Measurements from ENCODE around the gene WDR86. TPM values are rescaled to one million over a fixed set of nuclear protein-coding genes. Genes with fewer than 3 reads are reported as not detected.
A peak's percentile ranks its signal among the peaks of the same experiment; 100 is the strongest.

WDR86 gene, protein sequence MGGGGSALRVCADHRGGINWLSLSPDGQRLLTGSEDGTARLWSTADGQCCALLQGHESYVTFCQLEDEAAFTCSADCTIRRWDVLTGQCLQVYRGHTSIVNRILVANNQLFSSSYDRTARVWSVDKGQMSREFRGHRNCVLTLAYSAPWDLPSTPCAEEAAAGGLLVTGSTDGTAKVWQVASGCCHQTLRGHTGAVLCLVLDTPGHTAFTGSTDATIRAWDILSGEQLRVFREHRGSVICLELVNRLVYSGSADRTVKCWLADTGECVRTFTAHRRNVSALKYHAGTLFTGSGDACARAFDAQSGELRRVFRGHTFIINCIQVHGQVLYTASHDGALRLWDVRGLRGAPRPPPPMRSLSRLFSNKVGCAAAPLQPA
- total RNA-seq: 1 to 10 TPM in 2 of 5 experiments, not detected in 3; 1.6 to 9.7 TPM
- 1 to 10 TPM in 1 of 2 donors, under 1 TPM in 1; 0.24 to 3.1 TPM for polyA plus RNA-seq
- 1.9 reads per million, percentile 8 among the genes with 10 or more reads in this experiment for total RNA-seq

DNA sequence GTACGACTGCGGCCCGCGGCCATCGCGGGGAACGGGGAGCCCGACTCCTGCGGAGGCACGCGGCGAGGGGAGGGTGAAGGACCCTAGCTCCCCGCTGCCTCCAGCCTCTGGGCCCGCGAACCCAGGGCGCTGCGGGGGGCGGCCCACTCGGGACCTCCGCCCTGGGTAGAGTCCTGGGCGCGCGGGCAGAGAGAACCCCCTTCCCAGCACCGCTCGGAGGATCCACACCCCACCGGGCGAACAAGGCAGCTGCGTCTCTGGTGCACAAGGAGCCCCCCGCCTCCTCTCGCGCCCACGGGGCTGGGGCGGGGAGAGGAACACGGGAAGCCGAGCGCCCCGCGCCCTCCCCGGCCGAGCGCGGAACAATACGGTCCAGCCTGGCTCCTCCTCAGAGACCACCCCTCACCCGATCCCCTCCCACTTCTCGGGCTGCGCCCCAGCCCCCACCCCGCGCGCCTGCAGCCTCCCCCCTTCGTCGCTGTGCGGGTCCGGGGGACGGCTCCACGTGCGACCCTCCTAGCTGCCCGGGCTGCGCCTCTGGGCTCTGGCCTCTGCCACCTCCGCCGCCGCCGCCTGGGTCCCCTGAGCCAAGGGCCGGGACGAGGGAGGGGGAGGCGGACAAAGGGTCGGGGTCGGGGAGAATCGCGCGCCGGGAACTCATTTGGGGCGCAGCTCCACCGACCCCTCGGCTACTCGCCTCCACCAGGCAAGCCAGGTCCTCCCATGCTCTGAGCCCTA, at the start of gene WDR86:
WDR86 (minus strand) TSS at position 372 of the 738 bp plus-strand sequence. CDS start 449 bp downstream, outside the sequence.
- Histone ChIP-seq H3K9me3 (ENCODE audit: control insufficient read depth in 2 of 3, low read length in 3 of 3) (no peaks in the 10 kb centered on the region), H3K4me3 (ENCODE audit: low read length) (peak within 1 kb of the TSS; percentile 51), H3K36me3 (ENCODE audit: control insufficient read depth in 2 of 3, insufficient read depth in 3 of 3, low read length in 3 of 3) (no peaks in the 10 kb centered on the region), H3K27me3 (ENCODE audit: control insufficient read depth in 2 of 2, insufficient read depth in 2 of 2, low read length in 2 of 2) (peaks cover 0 to 8% of the 10 kb centered on the region in 2 donors), H3K27ac (ENCODE audit: low read depth, low read length) (no peak within 1 kb of the TSS), H3K4me1 (ENCODE audit: control insufficient read depth in 2 of 2, insufficient read depth in 2 of 2, low read length in 2 of 2) (peaks cover 11 to 24% of the 10 kb centered on the region in 2 donors)
- CTCF ChIA-PET: interaction anchor here (0.7 kb wide), 1 partner anchor 41 kb away, joined by 3 read pairs; no protein-coding TSS in a partner anchor
- intact Hi-C loops (cut with micrococcal nuclease): loop anchor here (1.0 to 5.0 kb wide), 5 partner anchors 21 to 109 kb away; partner anchors contain the start of gene RHEB (in 1 of the 2)
- peak in 3 of 9 donors; percentile 18 to 37 (median 25) for DNase-seq
- Mint-ChIP-seq H3K36me3 (no peaks in the 10 kb centered on the region), H3K27me3 (peaks cover 19 to 69% (median 27%) of the 10 kb centered on the region in 5 donors), H3K9me3 (no peaks in the 10 kb centered on the region), H3K4me3 (peak within 1 kb of the TSS; percentile 67 to 88 (median 78)), H3K27ac (peak within 1 kb of the TSS in 6 of 9 donors; percentile 8 to 81 (median 52)), H3K4me1 (peaks cover 11 to 24% (median 19%) of the 10 kb centered on the region in 7 donors)
- ATAC-seq: no peak
- POLR2A ChIA-PET: interaction anchor here (1.0 kb wide), 1 partner anchor 20 kb away, joined by 3 read pairs; no protein-coding TSS in a partner anchor

DNA sequence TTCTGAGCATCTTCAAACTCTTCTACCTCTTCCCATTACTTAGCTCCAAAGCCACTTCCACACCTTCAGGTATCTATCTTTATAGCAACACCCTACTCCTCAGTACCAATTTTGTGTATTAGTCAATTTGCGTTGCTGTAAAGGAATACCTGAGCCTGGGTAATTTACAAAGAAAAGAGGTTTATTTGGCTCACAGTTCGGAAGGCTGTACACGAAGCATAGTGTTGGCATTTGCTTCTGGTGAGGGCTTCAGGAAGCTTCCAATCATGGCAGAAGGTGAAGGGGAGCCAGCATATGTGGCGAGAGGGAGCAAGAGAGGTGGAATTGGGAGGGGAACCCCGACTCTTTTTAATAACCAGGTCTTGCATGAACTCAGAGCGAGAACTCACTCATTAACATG, 47.7 kb upstream of the WDR86 start:
- peaks cover 0 to 12% (median 0%) of the 10 kb centered on the region in 3 experiments for H3K9me3 ChIP-seq (ENCODE audit: control insufficient read depth in 2 of 3, low read length in 3 of 3)
- CTCF ChIA-PET: interaction anchor here (0.8 to 1.5 kb wide), 2 partner anchors 9 to 90 kb away, joined by 3 to 4 read pairs; no protein-coding TSS in a partner anchor
- no peak overlapping the region for H3K27ac ChIP-seq (ENCODE audit: low read depth, low read length)
- H3K36me3 ChIP-seq (ENCODE audit: control insufficient read depth in 2 of 3, insufficient read depth in 3 of 3, low read length in 3 of 3): no peaks in the 10 kb centered on the region
- peaks cover 0 to 8% (median 2%) of the 10 kb centered on the region in 5 donors for H3K36me3 Mint-ChIP-seq
- ATAC-seq (no peak), DNase-seq (no peak)
- no peaks in the 10 kb centered on the region for H3K4me1 ChIP-seq (ENCODE audit: control insufficient read depth in 2 of 2, insufficient read depth in 2 of 2, low read length in 2 of 2)
- peaks cover 0 to 10% (median 0%) of the 10 kb centered on the region in 7 donors for H3K4me1 Mint-ChIP-seq
- POLR2A ChIA-PET: no interaction called here
- H3K4me3 Mint-ChIP-seq: no peak overlapping the region
- H3K27me3 Mint-ChIP-seq: peaks cover 0 to 11% (median 7%) of the 10 kb centered on the region in 5 donors
- H3K9me3 Mint-ChIP-seq: peaks cover 0 to 22% (median 3%) of the 10 kb centered on the region in 11 donors
- intact Hi-C loops (cut with micrococcal nuclease): no loop called here
- H3K27ac Mint-ChIP-seq: no peak overlapping the region
- H3K27me3 ChIP-seq (ENCODE audit: control insufficient read depth in 2 of 2, insufficient read depth in 2 of 2, low read length in 2 of 2): no peaks in the 10 kb centered on the region
- H3K4me3 ChIP-seq (ENCODE audit: low read length): no peak overlapping the region

DNA sequence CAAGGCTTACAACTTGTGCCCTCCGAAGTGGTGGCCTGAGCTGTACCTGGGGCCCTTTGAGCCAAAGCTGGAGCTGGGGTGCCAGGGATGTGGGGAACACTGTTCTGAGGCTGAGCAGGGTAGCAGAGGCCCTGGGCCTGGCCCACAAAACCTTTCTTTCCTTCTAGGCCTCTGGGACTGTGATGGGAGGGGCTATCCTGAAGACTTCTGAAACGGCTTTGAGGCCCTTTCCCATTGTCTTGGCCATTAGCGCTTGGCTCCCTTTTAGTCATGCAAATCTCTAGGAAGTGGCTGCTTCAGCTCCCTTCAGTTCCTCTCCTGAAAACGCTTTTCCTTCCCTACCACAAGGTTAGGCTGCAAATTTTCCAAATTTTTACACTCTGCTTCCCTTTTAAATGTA, 46.9 kb upstream of the WDR86 start:
- no peaks in the 10 kb centered on the region for H3K36me3 ChIP-seq (ENCODE audit: control insufficient read depth in 2 of 3, insufficient read depth in 3 of 3, low read length in 3 of 3)
- Mint-ChIP-seq H3K4me3 (no peak overlapping the region), H3K27ac (no peak overlapping the region), H3K9me3 (peaks cover 0 to 14% (median 1%) of the 10 kb centered on the region in 11 donors), H3K4me1 (peaks cover 0 to 10% (median 0%) of the 10 kb centered on the region in 7 donors), H3K36me3 (peaks cover 0 to 2% (median 0%) of the 10 kb centered on the region in 5 donors), H3K27me3 (peaks cover 0 to 11% (median 7%) of the 10 kb centered on the region in 5 donors)
- H3K4me1 ChIP-seq (ENCODE audit: control insufficient read depth in 2 of 2, insufficient read depth in 2 of 2, low read length in 2 of 2): no peaks in the 10 kb centered on the region
- H3K27ac ChIP-seq (ENCODE audit: low read depth, low read length): no peak overlapping the region
- DNase-seq: no peak
- intact Hi-C loops (cut with micrococcal nuclease): no loop called here
- CTCF ChIA-PET: interaction anchor here (0.8 to 1.5 kb wide), 2 partner anchors 9 to 89 kb away, joined by 3 to 4 read pairs; no protein-coding TSS in a partner anchor
- no peak for ATAC-seq
- no peak overlapping the region for H3K4me3 ChIP-seq (ENCODE audit: low read length)
- POLR2A ChIA-PET: no interaction called here
- peaks cover 0 to 4% (median 0%) of the 10 kb centered on the region in 3 experiments for H3K9me3 ChIP-seq (ENCODE audit: control insufficient read depth in 2 of 3, low read length in 3 of 3)
- no peaks in the 10 kb centered on the region for H3K27me3 ChIP-seq (ENCODE audit: control insufficient read depth in 2 of 2, insufficient read depth in 2 of 2, low read length in 2 of 2)

DNA sequence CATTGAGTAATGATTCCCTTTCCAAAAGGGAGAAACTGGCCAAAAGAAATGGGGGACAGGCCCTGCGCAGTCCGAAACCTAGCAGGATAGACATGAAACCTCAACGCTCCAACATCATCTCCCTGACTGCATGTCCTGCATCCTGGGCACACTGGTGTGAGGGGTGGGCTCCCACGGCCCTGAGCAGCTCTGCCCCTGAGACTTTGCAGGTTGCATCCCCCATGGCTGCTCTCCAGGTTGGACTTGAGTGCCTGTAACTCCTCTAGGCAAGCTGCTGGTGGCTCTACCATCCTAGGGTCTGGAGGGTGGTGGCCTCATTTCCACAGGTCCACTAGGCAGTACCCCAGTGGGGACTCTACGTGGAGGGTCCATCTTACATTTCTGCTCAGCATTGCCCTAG, 46.4 kb upstream of the WDR86 start:
- Histone ChIP-seq H3K36me3 (ENCODE audit: control insufficient read depth in 2 of 3, insufficient read depth in 3 of 3, low read length in 3 of 3) (no peaks in the 10 kb centered on the region), H3K27me3 (ENCODE audit: control insufficient read depth in 2 of 2, insufficient read depth in 2 of 2, low read length in 2 of 2) (no peaks in the 10 kb centered on the region), H3K4me3 (ENCODE audit: low read length) (no peak overlapping the region), H3K9me3 (ENCODE audit: control insufficient read depth in 2 of 3, low read length in 3 of 3) (no peaks in the 10 kb centered on the region), H3K4me1 (ENCODE audit: control insufficient read depth in 2 of 2, insufficient read depth in 2 of 2, low read length in 2 of 2) (no peaks in the 10 kb centered on the region), H3K27ac (ENCODE audit: low read depth, low read length) (no peak overlapping the region)
- H3K27me3 Mint-ChIP-seq: peaks cover 0 to 11% (median 7%) of the 10 kb centered on the region in 5 donors
- intact Hi-C loops (cut with micrococcal nuclease): no loop called here
- H3K9me3 Mint-ChIP-seq: peaks cover 0 to 10% (median under 1%) of the 10 kb centered on the region in 11 donors
- H3K27ac Mint-ChIP-seq: no peak overlapping the region
- ATAC-seq: no peak
- no peak for DNase-seq
- peaks cover 0 to 10% (median 0%) of the 10 kb centered on the region in 7 donors for H3K4me1 Mint-ChIP-seq
- ChIA-PET POLR2A (no interaction called here), CTCF (interaction anchor here (1.5 kb wide), 1 partner anchor 8 kb away, joined by 3 read pairs; no protein-coding TSS in a partner anchor)
- H3K4me3 Mint-ChIP-seq: no peak overlapping the region
- peaks cover 0 to 2% (median 0%) of the 10 kb centered on the region in 5 donors for H3K36me3 Mint-ChIP-seq

DNA sequence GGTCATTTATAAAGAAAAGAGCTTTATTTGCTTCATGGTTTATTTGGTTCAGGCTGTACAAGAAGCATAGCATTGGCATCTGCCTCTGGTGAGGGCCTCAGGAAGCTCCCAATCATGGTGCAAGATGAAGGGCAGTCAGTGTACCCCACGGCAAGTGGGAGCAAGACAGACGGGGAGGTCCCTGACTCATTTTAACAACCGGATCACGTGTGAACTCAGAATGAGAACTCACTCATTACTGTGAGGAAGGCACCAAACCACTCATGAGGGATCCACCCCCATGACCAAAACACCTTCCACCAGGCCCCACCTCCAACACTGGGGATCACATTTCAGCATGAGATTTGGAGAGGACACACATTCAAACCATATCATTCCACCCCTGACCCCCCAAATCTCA, 45.9 kb upstream of the WDR86 start:
- CTCF ChIA-PET: no interaction called here
- no peak for ATAC-seq

DNA sequence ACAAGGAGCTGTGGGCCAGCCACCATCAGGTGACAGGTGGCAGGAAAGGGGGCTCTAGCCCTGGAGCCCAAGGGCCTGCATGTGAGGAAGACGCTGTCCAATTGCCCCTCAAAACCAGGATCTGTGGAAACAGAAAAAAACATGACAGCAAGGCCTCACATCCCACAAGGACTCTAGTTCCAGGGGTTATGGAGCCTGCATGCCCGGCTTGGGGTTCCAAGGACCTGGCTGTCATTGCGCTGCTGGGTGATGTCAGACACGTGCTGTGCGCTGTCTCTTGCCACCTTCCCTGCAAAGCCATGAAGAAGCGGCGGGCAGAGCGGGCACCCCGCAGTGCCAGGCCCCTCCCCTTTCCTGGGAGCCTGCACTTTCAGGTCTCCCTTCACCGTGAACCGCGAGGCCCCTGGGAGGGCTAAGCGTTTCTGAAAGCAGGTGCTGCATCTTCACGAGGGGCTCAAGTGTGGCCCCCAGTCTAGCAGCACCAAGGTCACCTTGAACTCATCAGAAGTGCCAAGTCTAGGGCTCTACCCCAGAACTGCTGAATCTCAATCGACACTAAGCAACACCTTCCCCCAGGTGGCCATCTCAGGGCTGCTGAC, 45.2 kb upstream of the WDR86 start:
- Mint-ChIP-seq H3K9me3 (peaks cover 0 to 2% (median 0%) of the 10 kb centered on the region in 11 donors), H3K4me3 (no peak overlapping the region), H3K4me1 (peaks cover 0 to 10% (median 0%) of the 10 kb centered on the region in 7 donors), H3K36me3 (no peaks in the 10 kb centered on the region), H3K27me3 (peaks cover 0 to 9% (median 1%) of the 10 kb centered on the region in 5 donors), H3K27ac (peak overlapping the region in 1 of 9 donors; percentile 32)
- Histone ChIP-seq H3K27ac (ENCODE audit: low read depth, low read length) (no peak overlapping the region), H3K9me3 (ENCODE audit: control insufficient read depth in 2 of 3, low read length in 3 of 3) (no peaks in the 10 kb centered on the region), H3K36me3 (ENCODE audit: control insufficient read depth in 2 of 3, insufficient read depth in 3 of 3, low read length in 3 of 3) (no peaks in the 10 kb centered on the region), H3K4me3 (ENCODE audit: low read length) (no peak overlapping the region), H3K4me1 (ENCODE audit: control insufficient read depth in 2 of 2, insufficient read depth in 2 of 2, low read length in 2 of 2) (no peaks in the 10 kb centered on the region), H3K27me3 (ENCODE audit: control insufficient read depth in 2 of 2, insufficient read depth in 2 of 2, low read length in 2 of 2) (no peaks in the 10 kb centered on the region)
- POLR2A ChIA-PET: no interaction called here
- CTCF ChIA-PET: interaction anchor here (0.7 kb wide), 1 partner anchor 135 kb away, joined by 3 read pairs; no protein-coding TSS in a partner anchor
- intact Hi-C loops (cut with micrococcal nuclease): no loop called here
- no peak for ATAC-seq
- DNase-seq: no peak

More for the DNA sequence above, 45.9 kb upstream of the WDR86 start:
- POLR2A ChIA-PET: no interaction called here
- Mint-ChIP-seq H3K4me3 (no peak overlapping the region), H3K9me3 (peaks cover 0 to 7% (median 0%) of the 10 kb centered on the region in 11 donors), H3K27me3 (peaks cover 0 to 12% (median 6%) of the 10 kb centered on the region in 5 donors), H3K27ac (no peak overlapping the region), H3K36me3 (no peaks in the 10 kb centered on the region), H3K4me1 (peaks cover 0 to 10% (median 0%) of the 10 kb centered on the region in 7 donors)
- Histone ChIP-seq H3K4me3 (ENCODE audit: low read length) (no peak overlapping the region), H3K4me1 (ENCODE audit: control insufficient read depth in 2 of 2, insufficient read depth in 2 of 2, low read length in 2 of 2) (no peaks in the 10 kb centered on the region), H3K36me3 (ENCODE audit: control insufficient read depth in 2 of 3, insufficient read depth in 3 of 3, low read length in 3 of 3) (no peaks in the 10 kb centered on the region), H3K9me3 (ENCODE audit: control insufficient read depth in 2 of 3, low read length in 3 of 3) (no peaks in the 10 kb centered on the region), H3K27ac (ENCODE audit: low read depth, low read length) (no peak overlapping the region), H3K27me3 (ENCODE audit: control insufficient read depth in 2 of 2, insufficient read depth in 2 of 2, low read length in 2 of 2) (no peaks in the 10 kb centered on the region)
- intact Hi-C loops (cut with micrococcal nuclease): no loop called here
- DNase-seq: no peak

All from naive thymus-derived CD4-positive, alpha-beta T cell (primary cell).